Adipocyte (in vitro differentiated cells): ENCODE data around the gene KPNA1.

Experiments
- DNase-seq: peaks from one replicate; pipeline ENCODE4 v3.0.0-alpha.2; 2015; ENCODE audit warnings: low read depth
- H3K27me3 ChIP-seq: replicated peaks from 2 replicates; pipeline ENCODE4 v1.7.0; 2013; ENCODE audit warnings: mild to moderate bottlenecking, low read length, moderate library complexity; ENCODE audit not compliant: control insufficient read depth, insufficient read depth
- H3K36me3 ChIP-seq: 2 replicates; pipeline ENCODE4 v1.7.0; 2013; ENCODE audit warnings: low read length, mild to moderate bottlenecking, moderate library complexity; ENCODE audit not compliant: control insufficient read depth, insufficient read depth, severe bottlenecking
- H3K4me1 ChIP-seq: 2 replicates; pipeline ENCODE4 v1.7.0; 2013; ENCODE audit warnings: mild to moderate bottlenecking, low read length, moderate library complexity; ENCODE audit not compliant: control insufficient read depth, insufficient read depth
- H3K4me3 ChIP-seq: 2 replicates; pipeline ENCODE4 v1.7.0; 2013; ENCODE audit warnings: mild to moderate bottlenecking, low read length, moderate library complexity
- H3K9ac ChIP-seq: 2 replicates; pipeline ENCODE4 v1.7.0; 2013; ENCODE audit warnings: mild to moderate bottlenecking, low read length, moderate library complexity
- H3K9me3 ChIP-seq: 2 replicates; pipeline ENCODE4 v1.7.0; 2013; ENCODE audit warnings: mild to moderate bottlenecking, low read length, moderate library complexity; ENCODE audit not compliant: control insufficient read depth

KPNA1 gene

GRCh38 chr3:122414391-122414790, 100.3 kb downstream of the KPNA1 start:
- no peak for DNase-seq
- no peaks in the 10 kb centered on the region for H3K27me3 ChIP-seq
- H3K4me3 ChIP-seq, result peak overlapping the region; percentile 100
- H3K9ac ChIP-seq, result no peak overlapping the region
- peaks cover 21% of the 10 kb centered on the region for H3K36me3 ChIP-seq
- no peaks in the 10 kb centered on the region for H3K9me3 ChIP-seq
- peaks cover 22% of the 10 kb centered on the region for H3K4me1 ChIP-seq

GRCh38 chr3:122410639-122411038, 104.1 kb downstream of the KPNA1 start:
- peaks cover 11% of the 10 kb centered on the region for H3K4me1 ChIP-seq
- no peaks in the 10 kb centered on the region for H3K9me3 ChIP-seq
- DNase-seq, result no peak
- no peak overlapping the region for H3K4me3 ChIP-seq
- H3K9ac ChIP-seq, result no peak overlapping the region
- H3K27me3 ChIP-seq, result no peaks in the 10 kb centered on the region
- H3K36me3 ChIP-seq, result peaks cover 57% of the 10 kb centered on the region

- no peak for DNase-seq
- Histone ChIP-seq H3K9ac (no peak overlapping the region), H3K9me3 (no peaks in the 10 kb centered on the region), H3K27me3 (no peaks in the 10 kb centered on the region), H3K36me3 (peaks cover 60% of the 10 kb centered on the region), H3K4me3 (no peak overlapping the region), H3K4me1 (peaks cover 7% of the 10 kb centered on the region)
Observed at GRCh38 chr3:122410111-122410510, 104.6 kb downstream of the KPNA1 start.

- H3K4me1 ChIP-seq, result peaks cover under 1% of the 10 kb centered on the region
Observed at GRCh38 chr3:122409446-122409845, 105.3 kb downstream of the KPNA1 start.

GRCh38 chr3:122407946-122408345, 106.8 kb downstream of the KPNA1 start:
- DNase-seq, result no peak
- Histone ChIP-seq H3K36me3 (peaks cover 80% of the 10 kb centered on the region), H3K4me1 (no peaks in the 10 kb centered on the region)

More at GRCh38 chr3:122409446-122409845, 105.3 kb downstream of the KPNA1 start:
- Histone ChIP-seq H3K36me3 (peaks cover 66% of the 10 kb centered on the region), H3K27me3 (no peaks in the 10 kb centered on the region), H3K4me3 (no peak overlapping the region), H3K9ac (no peak overlapping the region), H3K9me3 (no peaks in the 10 kb centered on the region)
- no peak for DNase-seq

GRCh38 chr3:122406198-122406597, 108.5 kb downstream of the KPNA1 start:
- Histone ChIP-seq H3K9me3 (no peaks in the 10 kb centered on the region), H3K4me1 (no peaks in the 10 kb centered on the region), H3K9ac (no peak overlapping the region), H3K36me3 (peaks cover 78% of the 10 kb centered on the region), H3K4me3 (no peak overlapping the region), H3K27me3 (no peaks in the 10 kb centered on the region)
- DNase-seq, result no peak

More at GRCh38 chr3:122407946-122408345, 106.8 kb downstream of the KPNA1 start:
- Histone ChIP-seq H3K9me3 (no peaks in the 10 kb centered on the region), H3K9ac (no peak overlapping the region), H3K4me3 (no peak overlapping the region), H3K27me3 (no peaks in the 10 kb centered on the region)

- DNase-seq, result no peak
- no peaks in the 10 kb centered on the region for H3K4me1 ChIP-seq
Observed at GRCh38 chr3:122405015-122405414, 109.7 kb downstream of the KPNA1 start.

GRCh38 chr3:122403489-122403888, 111.2 kb downstream of the KPNA1 start:
- no peak overlapping the region for H3K4me3 ChIP-seq
- DNase-seq, result no peak
- peaks cover 51% of the 10 kb centered on the region for H3K36me3 ChIP-seq
- H3K4me1 ChIP-seq, result no peaks in the 10 kb centered on the region
- H3K9me3 ChIP-seq, result no peaks in the 10 kb centered on the region
- no peaks in the 10 kb centered on the region for H3K27me3 ChIP-seq
- H3K9ac ChIP-seq, result no peak overlapping the region

More at GRCh38 chr3:122405015-122405414, 109.7 kb downstream of the KPNA1 start:
- Histone ChIP-seq H3K9ac (no peak overlapping the region), H3K9me3 (no peaks in the 10 kb centered on the region), H3K4me3 (no peak overlapping the region), H3K27me3 (no peaks in the 10 kb centered on the region), H3K36me3 (peaks cover 67% of the 10 kb centered on the region)

GRCh38 chr3:122398920-122399319, 115.8 kb downstream of the KPNA1 start:
- Histone ChIP-seq H3K27me3 (no peaks in the 10 kb centered on the region), H3K4me3 (no peak overlapping the region), H3K9ac (no peak overlapping the region), H3K4me1 (peaks cover 3% of the 10 kb centered on the region), H3K36me3 (peaks cover 11% of the 10 kb centered on the region), H3K9me3 (no peaks in the 10 kb centered on the region)
- DNase-seq, result no peak

- no peak for DNase-seq
- no peak overlapping the region for H3K9ac ChIP-seq
- H3K9me3 ChIP-seq, result no peaks in the 10 kb centered on the region
- peaks cover 10% of the 10 kb centered on the region for H3K4me1 ChIP-seq
- H3K4me3 ChIP-seq, result no peak overlapping the region
- H3K36me3 ChIP-seq, result peaks cover 3% of the 10 kb centered on the region
- H3K27me3 ChIP-seq, result no peaks in the 10 kb centered on the region
Observed at GRCh38 chr3:122397201-122397600, 117.5 kb downstream of the KPNA1 start.

- Histone ChIP-seq H3K27me3 (no peaks in the 10 kb centered on the region), H3K36me3 (peaks cover 6% of the 10 kb centered on the region), H3K4me3 (no peak overlapping the region), H3K9ac (no peak overlapping the region), H3K4me1 (peaks cover 10% of the 10 kb centered on the region), H3K9me3 (no peaks in the 10 kb centered on the region)
- DNase-seq, result no peak
Observed at GRCh38 chr3:122396511-122396910, 118.2 kb downstream of the KPNA1 start.

GRCh38 chr3:122395582-122395981, 119.2 kb downstream of the KPNA1 start:
- no peaks in the 10 kb centered on the region for H3K9me3 ChIP-seq

More at GRCh38 chr3:122395582-122395981, 119.2 kb downstream of the KPNA1 start:
- Histone ChIP-seq H3K4me1 (peaks cover 10% of the 10 kb centered on the region), H3K9ac (no peak overlapping the region), H3K4me3 (no peak overlapping the region), H3K36me3 (peaks cover 6% of the 10 kb centered on the region), H3K27me3 (no peaks in the 10 kb centered on the region)
- DNase-seq, result no peak
